ENCODE results near the gene COX5B.

COX5B gene

DNA sequence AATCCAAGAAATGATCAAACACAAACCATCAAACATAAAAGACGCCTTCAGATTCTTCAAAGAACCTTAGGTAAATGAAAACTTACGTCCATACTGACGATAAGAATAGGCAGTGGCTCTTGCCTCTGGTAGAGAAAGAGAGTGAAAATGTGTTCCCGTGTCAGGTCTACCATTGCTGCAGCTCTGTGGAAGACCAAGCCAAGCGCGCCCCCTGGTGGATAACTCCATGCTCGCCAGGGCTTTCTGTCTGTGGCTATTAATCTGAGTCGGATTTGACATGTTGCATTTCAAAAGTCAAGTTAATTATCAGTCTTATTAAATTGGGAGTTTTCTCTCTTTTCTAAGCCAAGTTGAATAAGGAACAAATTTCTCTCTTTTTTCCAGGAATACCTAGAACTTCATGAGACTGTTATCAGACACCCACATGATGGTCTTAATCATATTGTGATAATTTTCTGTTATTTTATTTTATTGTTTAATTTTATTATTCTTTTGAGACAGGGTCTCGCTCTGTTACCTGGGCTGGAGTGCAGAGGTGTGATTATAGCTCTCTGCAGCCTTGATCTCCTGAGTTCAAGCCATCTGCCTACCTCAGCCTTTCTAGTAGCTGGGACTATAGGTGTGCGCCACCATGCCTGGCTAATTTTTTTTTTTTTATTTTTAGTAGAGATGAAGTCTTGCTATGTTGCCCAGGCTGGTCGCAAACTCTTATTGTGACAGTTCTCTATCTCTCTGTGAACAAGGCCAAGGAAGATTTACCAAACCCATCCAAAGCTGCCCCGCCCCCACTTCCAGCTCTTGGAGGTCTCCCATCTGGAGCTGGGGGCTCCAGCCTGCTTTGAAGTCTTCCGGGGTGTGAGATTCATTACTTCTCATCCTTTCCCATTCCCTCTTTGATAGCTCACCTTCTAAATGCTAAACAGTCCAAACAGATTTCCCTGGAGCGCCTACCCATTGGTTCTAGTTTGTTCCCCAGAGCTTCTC is 51.7 kb downstream of the COX5B start:
- peak; percentile 94 for ATAC-seq
- no peak for TF ChIP-seq ISL1 (CRISPR knock-in tag; IDR thresholded peaks at IDR 0.05)

Measured in SK-N-SH treated with all-trans-retinoic acid at 6 μM for 48 hours (cell line).